ENCODE data around the gene XPA.

XPA gene

DNA sequence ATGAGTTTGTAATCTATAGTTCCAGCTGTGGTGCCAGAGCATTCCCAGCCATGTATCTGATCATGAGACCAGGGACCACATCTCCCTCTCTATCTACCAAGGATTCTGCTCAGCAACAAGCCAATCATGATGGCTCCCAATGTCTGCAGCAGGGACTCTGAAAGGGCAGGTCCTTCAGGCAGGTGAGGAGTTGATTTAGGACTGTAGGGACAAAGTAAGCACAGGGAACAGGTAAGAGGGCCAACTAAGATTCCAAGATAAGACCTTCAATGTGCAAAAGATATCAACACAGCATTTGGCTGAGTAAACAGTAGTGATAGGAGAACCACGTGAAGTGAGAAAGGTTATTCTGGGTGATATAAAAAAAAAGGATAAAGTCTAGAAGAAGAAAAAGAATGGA, 8.5 kb downstream of the XPA start:
- TF ChIP-seq GATA2 (IDR thresholded peaks at IDR 0.05; ENCODE audit: low read depth, low read length) (no peak), GATA3 (IDR thresholded peaks at IDR 0.05; ENCODE audit: low read depth, low read length) (no peak)

DNA sequence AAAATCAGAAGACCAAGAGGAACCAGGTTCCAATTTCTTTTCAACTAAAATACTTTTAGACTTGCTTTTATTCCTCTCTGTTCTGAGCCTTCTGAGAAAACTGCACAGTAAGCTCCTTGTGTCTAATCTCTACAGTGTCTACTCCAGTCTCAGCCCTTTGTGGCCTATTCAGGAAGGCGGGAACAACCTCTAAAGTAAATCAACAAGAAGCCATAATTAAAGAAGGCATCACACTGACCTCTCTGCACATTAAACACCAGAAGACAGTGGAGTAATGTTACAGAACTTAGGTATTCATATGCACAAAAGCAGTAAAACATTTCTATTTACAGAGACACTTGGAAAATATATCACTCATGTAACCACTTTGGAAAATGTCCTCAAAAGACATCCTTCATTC, 14.9 kb downstream of the XPA start:
- TF ChIP-seq GATA2 (IDR thresholded peaks at IDR 0.05; ENCODE audit: low read depth, low read length) = no peak
- no peak for TF ChIP-seq GATA3 (IDR thresholded peaks at IDR 0.05; ENCODE audit: low read depth, low read length)

GRCh38 chr9:97675655-97676054, 21.5 kb downstream of the XPA start:
- TF ChIP-seq GATA2 (IDR thresholded peaks at IDR 0.05; ENCODE audit: low read depth, low read length) (no peak), GATA3 (IDR thresholded peaks at IDR 0.05; ENCODE audit: low read depth, low read length) (no peak)

- no peak for TF ChIP-seq GATA2 (IDR thresholded peaks at IDR 0.05; ENCODE audit: low read depth, low read length)
- TF ChIP-seq GATA3 (IDR thresholded peaks at IDR 0.05; ENCODE audit: low read depth, low read length) = no peak
These were observed 23.2 kb downstream of the XPA start for GRCh38 chr9:97673922-97674321.

- no peak for TF ChIP-seq GATA2 (IDR thresholded peaks at IDR 0.05; ENCODE audit: low read depth, low read length)
These were observed 24.7 kb downstream of the XPA start for GRCh38 chr9:97672403-97672802.

GRCh38 chr9:97670586-97670985, 26.6 kb downstream of the XPA start:
- TF ChIP-seq GATA3 (IDR thresholded peaks at IDR 0.05; ENCODE audit: low read depth, low read length) (no peak), GATA2 (IDR thresholded peaks at IDR 0.05; ENCODE audit: low read depth, low read length) (no peak)

GRCh38 chr9:97668485-97668884, 28.7 kb downstream of the XPA start:
- no peak for TF ChIP-seq GATA3 (IDR thresholded peaks at IDR 0.05; ENCODE audit: low read depth, low read length)

- TF ChIP-seq GATA3 (IDR thresholded peaks at IDR 0.05; ENCODE audit: low read depth, low read length) (no peak), GATA2 (IDR thresholded peaks at IDR 0.05; ENCODE audit: low read depth, low read length) (no peak)
These were observed 30.0 kb downstream of the XPA start for GRCh38 chr9:97666907-97667686.

- no peak for TF ChIP-seq GATA2 (IDR thresholded peaks at IDR 0.05; ENCODE audit: low read depth, low read length)
- no peak for TF ChIP-seq GATA3 (IDR thresholded peaks at IDR 0.05; ENCODE audit: low read depth, low read length)
These were observed 31.4 kb downstream of the XPA start for GRCh38 chr9:97665742-97666141.

DNA sequence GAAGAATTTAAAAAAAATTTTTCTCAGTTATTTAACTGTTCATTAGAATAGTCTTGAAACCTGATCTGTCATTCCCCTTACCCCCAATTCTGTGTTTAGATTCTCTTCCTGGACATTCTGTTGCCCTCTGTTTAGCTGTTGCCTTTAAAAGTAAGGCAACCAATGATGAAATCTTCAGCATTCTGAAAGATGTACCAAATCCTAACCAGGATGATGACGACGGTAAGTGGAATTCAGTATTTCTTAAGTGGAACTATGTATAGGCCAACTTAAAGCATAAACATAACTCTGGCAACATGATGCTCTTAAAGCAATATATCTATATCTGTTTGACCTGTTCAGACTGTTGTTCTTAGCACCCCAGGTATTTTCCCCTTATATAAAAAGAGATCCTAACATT, 36.3 kb downstream of the XPA start:
- no peak for TF ChIP-seq GATA2 (IDR thresholded peaks at IDR 0.05; ENCODE audit: low read depth, low read length)
- no peak for TF ChIP-seq GATA3 (IDR thresholded peaks at IDR 0.05; ENCODE audit: low read depth, low read length)

DNA sequence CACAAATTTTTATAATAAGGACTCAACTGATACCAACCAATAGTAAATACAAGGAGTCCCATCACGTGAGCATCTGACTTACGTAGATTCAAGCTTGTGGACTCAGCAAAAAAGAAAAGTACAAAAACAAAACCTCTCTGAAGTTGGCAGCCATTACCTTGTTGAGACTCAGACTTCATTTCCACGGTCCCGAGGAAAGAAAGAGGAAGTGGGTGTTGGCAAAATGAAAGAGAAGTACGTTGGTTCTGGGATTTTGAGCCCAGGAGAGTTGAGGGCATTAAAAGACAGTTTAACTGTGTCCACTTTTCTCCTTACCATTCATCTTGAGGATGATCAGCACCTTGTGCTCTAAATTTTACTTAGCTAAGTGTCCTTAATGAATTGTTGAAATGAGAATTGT, 36.8 kb downstream of the XPA start:
- TF ChIP-seq GATA3 (IDR thresholded peaks at IDR 0.05; ENCODE audit: low read depth, low read length) (no peak), GATA2 (IDR thresholded peaks at IDR 0.05; ENCODE audit: low read depth, low read length) (no peak)

GRCh38 chr9:97659771-97660170, 37.4 kb downstream of the XPA start:
- no peak for TF ChIP-seq GATA3 (IDR thresholded peaks at IDR 0.05; ENCODE audit: low read depth, low read length)
- no peak for TF ChIP-seq GATA2 (IDR thresholded peaks at IDR 0.05; ENCODE audit: low read depth, low read length)

DNA sequence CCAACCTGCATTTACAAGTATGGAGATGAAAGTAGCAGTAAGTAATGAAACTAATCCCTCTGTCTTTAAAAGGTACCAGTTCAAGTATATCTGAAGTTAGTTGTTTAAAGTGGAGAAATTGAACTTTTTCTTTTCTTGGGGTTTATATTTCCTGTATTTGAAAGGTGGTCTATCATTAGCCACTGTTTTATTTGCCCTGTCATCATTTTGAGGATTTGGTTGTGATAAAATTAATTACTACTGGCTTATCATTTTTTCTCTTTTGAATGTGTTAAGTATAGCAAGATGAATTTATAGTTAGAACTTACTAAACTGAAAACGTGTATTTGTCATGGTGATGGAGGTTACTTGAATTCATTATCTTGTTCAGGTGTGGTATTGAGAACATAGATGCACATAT, 38.4 kb downstream of the XPA start:
- no peak for TF ChIP-seq GATA3 (IDR thresholded peaks at IDR 0.05; ENCODE audit: low read depth, low read length)
- no peak for TF ChIP-seq GATA2 (IDR thresholded peaks at IDR 0.05; ENCODE audit: low read depth, low read length)

GRCh38 chr9:97651646-97652045, 45.5 kb downstream of the XPA start:
- TF ChIP-seq GATA3 (IDR thresholded peaks at IDR 0.05; ENCODE audit: low read depth, low read length) = no peak
- no peak for TF ChIP-seq GATA2 (IDR thresholded peaks at IDR 0.05; ENCODE audit: low read depth, low read length)

- TF ChIP-seq GATA3 (IDR thresholded peaks at IDR 0.05; ENCODE audit: low read depth, low read length) (no peak), GATA2 (IDR thresholded peaks at IDR 0.05; ENCODE audit: low read depth, low read length) (no peak)
These were observed 49.1 kb downstream of the XPA start for GRCh38 chr9:97647996-97648395.

GRCh38 chr9:97645720-97646119, 51.4 kb downstream of the XPA start:
- no peak for TF ChIP-seq GATA3 (IDR thresholded peaks at IDR 0.05; ENCODE audit: low read depth, low read length)
- TF ChIP-seq GATA2 (IDR thresholded peaks at IDR 0.05; ENCODE audit: low read depth, low read length) = no peak
